Central memory CD8-positive, alpha-beta T cell (primary cell): ENCODE results near the gene PYGL.
"Not testable (repeated sequence)": the region's sequence is repeated elsewhere in the genome, so short reads cannot be mapped to it uniquely, and the experiment has no call there.

Experiments used
- ATAC-seq: fragments of 150-1000 bp; cut with Tn5 transposase; replicated peaks from 2 replicates; pipeline ENCODE4 v1.10.0; 2022; ENCODE audit warnings: mild to moderate bottlenecking, moderate FRiP score, moderate number of reproducible peaks; ENCODE audit not compliant: poor library complexity, severe bottlenecking; ENCODE audit errors: extremely low read depth
- DNase-seq, 2 donors: peaks; one replicate each; pipeline ENCODE4 v3.0.0; 2021; ENCODE audit warnings: low spot score in 2 of 2
- H3K27ac Mint-ChIP-seq: one replicate; pipeline ENCODE4 v1.8.0; 2022; ENCODE audit warnings: low read depth, mild to moderate bottlenecking, moderate library complexity, mixed read lengths
- H3K27me3 Mint-ChIP-seq: one replicate; pipeline ENCODE4 v1.8.0; 2022; ENCODE audit warnings: mixed read lengths
- H3K36me3 Mint-ChIP-seq: one replicate; pipeline ENCODE4 v1.8.0; 2022; ENCODE audit warnings: mild to moderate bottlenecking, moderate library complexity, mixed read lengths; ENCODE audit not compliant: insufficient read depth
- H3K4me1 Mint-ChIP-seq: one replicate; pipeline ENCODE4 v1.8.0; 2022; ENCODE audit warnings: mixed read lengths
- H3K4me3 Mint-ChIP-seq: one replicate; pipeline ENCODE4 v1.8.0; 2022; ENCODE audit warnings: mild to moderate bottlenecking, moderate library complexity, mixed read lengths
- H3K9me3 Mint-ChIP-seq: one replicate; pipeline ENCODE4 v1.8.0; 2022; ENCODE audit warnings: mixed read lengths

PYGL gene

GRCh38 chr14:50906326-50907065 is 37.8 kb downstream of the PYGL start:
- no peaks in the 10 kb centered on the region for H3K9me3 Mint-ChIP-seq
- no peak overlapping the region for H3K27ac Mint-ChIP-seq
- DNase-seq (no peak), ATAC-seq (no peak)
- H3K4me3 Mint-ChIP-seq = no peak overlapping the region
- H3K4me1 Mint-ChIP-seq = no peaks in the 10 kb centered on the region
- H3K36me3 Mint-ChIP-seq = no peaks in the 10 kb centered on the region
- peaks cover 24% of the 10 kb centered on the region for H3K27me3 Mint-ChIP-seq

GRCh38 chr14:50904719-50905118 is 39.6 kb downstream of the PYGL start:
- peaks cover 14% of the 10 kb centered on the region for H3K27me3 Mint-ChIP-seq
- no peaks in the 10 kb centered on the region for H3K4me1 Mint-ChIP-seq
- DNase-seq (no peak), ATAC-seq (no peak)
- H3K27ac Mint-ChIP-seq = no peak overlapping the region
- H3K9me3 Mint-ChIP-seq = no peaks in the 10 kb centered on the region
- no peak overlapping the region for H3K4me3 Mint-ChIP-seq
- no peaks in the 10 kb centered on the region for H3K36me3 Mint-ChIP-seq

GRCh38 chr14:50901361-50901760 is 42.9 kb downstream of the PYGL start:
- H3K27ac Mint-ChIP-seq = no peak overlapping the region
- H3K9me3 Mint-ChIP-seq = no peaks in the 10 kb centered on the region
- H3K27me3 Mint-ChIP-seq = peaks cover 33% of the 10 kb centered on the region
- H3K4me1 Mint-ChIP-seq = no peaks in the 10 kb centered on the region
- no peak overlapping the region for H3K4me3 Mint-ChIP-seq
- ATAC-seq = no peak
- H3K36me3 Mint-ChIP-seq = no peaks in the 10 kb centered on the region
- no peak for DNase-seq

- H3K4me3 Mint-ChIP-seq = no peak overlapping the region
- no peaks in the 10 kb centered on the region for H3K9me3 Mint-ChIP-seq
- H3K4me1 Mint-ChIP-seq = no peaks in the 10 kb centered on the region
- DNase-seq (no peak), ATAC-seq (no peak)
- H3K27me3 Mint-ChIP-seq = peaks cover 68% of the 10 kb centered on the region
- H3K27ac Mint-ChIP-seq = no peak overlapping the region
- no peaks in the 10 kb centered on the region for H3K36me3 Mint-ChIP-seq
These were observed 46.6 kb downstream of the PYGL start for GRCh38 chr14:50897658-50898175.

GRCh38 chr14:50897005-50897404 is 47.3 kb downstream of the PYGL start:
- H3K4me1 Mint-ChIP-seq, H3K36me3 Mint-ChIP-seq, DNase-seq, H3K4me3 Mint-ChIP-seq, ATAC-seq, H3K27ac Mint-ChIP-seq, H3K9me3 Mint-ChIP-seq: not testable (repeated sequence)
- peaks cover 68% of the 10 kb centered on the region for H3K27me3 Mint-ChIP-seq

- H3K4me1 Mint-ChIP-seq, DNase-seq, ATAC-seq, H3K36me3 Mint-ChIP-seq, H3K27ac Mint-ChIP-seq, H3K9me3 Mint-ChIP-seq, H3K4me3 Mint-ChIP-seq: not testable (repeated sequence)
- H3K27me3 Mint-ChIP-seq = peaks cover 68% of the 10 kb centered on the region
These were observed 47.9 kb downstream of the PYGL start for GRCh38 chr14:50896421-50896820.

GRCh38 chr14:50892255-50892654 is 52.0 kb downstream of the PYGL start:
- Mint-ChIP-seq H3K9me3 (no peaks in the 10 kb centered on the region), H3K36me3 (no peaks in the 10 kb centered on the region), H3K4me3 (no peak overlapping the region), H3K4me1 (no peaks in the 10 kb centered on the region), H3K27ac (no peak overlapping the region), H3K27me3 (peaks cover 44% of the 10 kb centered on the region)
- ATAC-seq (no peak), DNase-seq (no peak)

GRCh38 chr14:50887476-50887875 is 56.8 kb downstream of the PYGL start:
- Mint-ChIP-seq H3K27me3 (peaks cover 34% of the 10 kb centered on the region), H3K9me3 (no peaks in the 10 kb centered on the region), H3K27ac (no peak overlapping the region), H3K36me3 (no peaks in the 10 kb centered on the region), H3K4me3 (no peak overlapping the region), H3K4me1 (no peaks in the 10 kb centered on the region)
- DNase-seq (no peak), ATAC-seq (no peak)

GRCh38 chr14:50883827-50884197 is 60.5 kb downstream of the PYGL start:
- H3K36me3 Mint-ChIP-seq = no peaks in the 10 kb centered on the region
- DNase-seq = no peak
- no peak overlapping the region for H3K27ac Mint-ChIP-seq
- H3K9me3 Mint-ChIP-seq = no peaks in the 10 kb centered on the region
- ATAC-seq = no peak
- no peaks in the 10 kb centered on the region for H3K4me1 Mint-ChIP-seq
- H3K27me3 Mint-ChIP-seq = peaks cover 59% of the 10 kb centered on the region
- H3K4me3 Mint-ChIP-seq = no peak overlapping the region

GRCh38 chr14:50882932-50883826 is 61.1 kb downstream of the PYGL start:
- Mint-ChIP-seq H3K4me1 (no peaks in the 10 kb centered on the region), H3K27me3 (peaks cover 59% of the 10 kb centered on the region), H3K9me3 (no peaks in the 10 kb centered on the region), H3K4me3 (no peak overlapping the region), H3K27ac (no peak overlapping the region), H3K36me3 (no peaks in the 10 kb centered on the region)
- ATAC-seq (no peak), DNase-seq (no peak)

- Mint-ChIP-seq H3K36me3 (peaks cover 3% of the 10 kb centered on the region), H3K4me3 (peak overlapping the region; percentile 35), H3K9me3 (no peaks in the 10 kb centered on the region), H3K4me1 (peaks cover 30% of the 10 kb centered on the region), H3K27ac (no peak overlapping the region), H3K27me3 (peaks cover 52% of the 10 kb centered on the region)
- DNase-seq = peak; percentile 25 to 34
- ATAC-seq = peak; percentile 92
These were observed 68.8 kb downstream of the PYGL start for GRCh38 chr14:50875359-50876070.

GRCh38 chr14:50874757-50875156 is 69.5 kb downstream of the PYGL start:
- Mint-ChIP-seq H3K9me3 (no peaks in the 10 kb centered on the region), H3K4me3 (peak overlapping the region; percentile 35), H3K27me3 (peaks cover 52% of the 10 kb centered on the region), H3K36me3 (peaks cover 3% of the 10 kb centered on the region), H3K27ac (no peak overlapping the region), H3K4me1 (peaks cover 32% of the 10 kb centered on the region)
- ATAC-seq (no peak), DNase-seq (no peak)
